Heart left ventricle (tissue), 13 donors: ENCODE results near the gene ELFN2.

ENCODE experiments used
- CTCF ChIP-seq, 12 donors: fragments of 200-600 bp; sonication (generic) in 4 of 12; IDR thresholded peaks; one replicate each; pipeline versions ENCODE4 v1.5.0 to v1.8.0; 2018 to 2022; ENCODE audit warnings: antibody characterized with exemption in 12 of 12, mild to moderate bottlenecking in 5 of 12
- POLR2A ChIP-seq, 2 donors: fragments of 450-650 bp; IDR thresholded peaks; one replicate each; pipeline ENCODE4 v1.6.1; 2017; ENCODE audit warnings: antibody characterized with exemption in 2 of 2, mild to moderate bottlenecking in 2 of 2, moderate library complexity in 2 of 2
- donor health status: ischemic (EF 13 %, LVEDD 7.1; RV severe dilation, severe dysfunction).
- donor health status: DM: no; HTN: yes; CAD: no.
- donor health status: DM: no; HTN: no; CAD: no.
- donor health status: ischemic (EF 25% LVEDD 6.9; RV normal size, moderate dysfunction).
- donor health status: ischemic (EF 25% LVEDD 5.7; RV mildly dilated, moderate dysfunction).
- donor health status: ischemic (EF 35%, LVEDD 5.7; RV mildly dilated, moderate dysfunction).
- donor health status: nonischemic (EF 11% LVEDD 7.7; RV severe dilation, severe dysfunction).
- donor health status: DM: yes; HTN: yes; CAD: no.
- donor health status: PGD.
- donor health status: ischemic (EF 29% LVEDD 5.4; RV normal size, mild dysfunction).
- donor health status: nonischemic (EF 23%, LVEDD 6.1; RV moderate dilation, normal function).

- TF ChIP-seq POLR2A (IDR thresholded peaks at IDR 0.05): no peak
- no peak for TF ChIP-seq CTCF (IDR thresholded peaks at IDR 0.05)
Measured at GRCh38 chr22:37343348-37343747, 83.9 kb downstream of the ELFN2 start.
